NCI-H1694 treated with DMSO at 0.1 percent for 48 hours (cell line): ENCODE results near the gene IFNAR1.
"Not testable (repeated sequence)": the region's sequence is repeated elsewhere in the genome, so short reads cannot be mapped to it uniquely, and the experiment has no call there.

Experiments
- DNase-seq: peaks from one replicate; lab custom pipeline; 2025; lab: John Stamatoyannopoulos, UW

The IFNAR1 gene

GRCh38 chr21:33377221-33377920 lies 52.6 kb downstream of the IFNAR1 start:
- DNase-seq: no peak

DNA sequence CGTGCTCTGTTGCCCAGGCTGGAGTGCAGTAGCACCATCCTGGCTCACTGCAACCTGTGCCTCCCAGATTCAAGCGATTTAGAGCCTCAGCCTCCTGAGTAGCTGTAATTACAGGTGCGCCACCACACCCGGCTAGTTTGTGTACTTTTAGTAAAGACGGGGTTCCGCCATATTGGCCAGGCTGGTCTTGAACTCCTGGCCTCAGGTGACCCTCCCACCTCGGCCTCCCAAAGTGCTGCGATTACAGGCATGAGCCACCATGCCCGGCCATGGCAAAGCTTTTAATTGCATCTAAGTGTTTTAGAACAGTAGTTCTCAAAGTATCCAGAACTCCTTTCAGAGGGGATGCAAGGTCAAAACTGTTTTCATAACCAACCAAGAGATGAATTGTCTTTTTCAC lies 53.3 kb downstream of the IFNAR1 start:
- DNase-seq: no peak

- not testable (repeated sequence) for DNase-seq
Observed at GRCh38 chr21:33379934-33380333, 55.2 kb downstream of the IFNAR1 start.

GRCh38 chr21:33380483-33380998 lies 55.8 kb downstream of the IFNAR1 start:
- no peak for DNase-seq

GRCh38 chr21:33381381-33381780 lies 56.6 kb downstream of the IFNAR1 start:
- DNase-seq: not testable (repeated sequence)

DNA sequence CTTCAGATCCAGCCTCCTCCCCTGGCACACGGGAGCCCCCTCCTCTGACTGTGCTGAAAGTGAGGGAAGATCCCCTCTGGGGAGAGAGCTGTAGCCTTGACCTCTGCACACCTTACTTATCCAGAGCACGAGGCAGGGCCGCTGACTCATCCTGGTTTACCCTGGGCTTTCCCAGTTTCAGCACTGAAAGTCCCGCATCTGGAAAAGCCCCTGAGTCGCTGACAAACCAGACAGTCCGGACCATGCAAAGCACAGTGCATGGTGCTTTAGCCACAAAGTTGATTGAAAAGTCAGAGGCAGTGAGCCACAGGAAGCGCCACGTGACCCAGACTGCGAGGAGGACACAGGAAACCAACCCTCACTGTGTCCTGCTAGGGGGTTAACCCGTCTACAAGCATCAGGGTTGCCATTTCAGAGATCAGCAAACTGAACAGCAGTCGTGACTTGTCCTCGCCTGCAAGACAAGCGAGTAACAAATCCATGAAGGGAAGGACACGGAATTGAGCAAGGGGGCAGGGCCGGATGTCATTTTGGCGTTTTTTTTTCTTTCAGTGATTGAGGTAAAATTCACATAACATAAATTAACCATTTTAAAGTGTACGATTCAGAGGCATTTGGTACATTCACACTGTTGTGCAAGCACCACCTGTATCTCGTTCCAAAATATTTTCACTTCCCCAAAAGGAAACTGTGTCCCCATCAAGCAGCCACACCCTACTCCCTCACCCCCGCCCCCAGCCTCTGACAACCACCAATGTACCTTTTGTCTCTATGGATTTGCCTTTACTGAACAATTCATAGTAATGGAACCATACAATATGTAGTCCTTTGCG lies 58.5 kb downstream of the IFNAR1 start:
- DNase-seq: no peak

GRCh38 chr21:33384841-33385331 lies 60.1 kb downstream of the IFNAR1 start:
- no peak for DNase-seq

DNA sequence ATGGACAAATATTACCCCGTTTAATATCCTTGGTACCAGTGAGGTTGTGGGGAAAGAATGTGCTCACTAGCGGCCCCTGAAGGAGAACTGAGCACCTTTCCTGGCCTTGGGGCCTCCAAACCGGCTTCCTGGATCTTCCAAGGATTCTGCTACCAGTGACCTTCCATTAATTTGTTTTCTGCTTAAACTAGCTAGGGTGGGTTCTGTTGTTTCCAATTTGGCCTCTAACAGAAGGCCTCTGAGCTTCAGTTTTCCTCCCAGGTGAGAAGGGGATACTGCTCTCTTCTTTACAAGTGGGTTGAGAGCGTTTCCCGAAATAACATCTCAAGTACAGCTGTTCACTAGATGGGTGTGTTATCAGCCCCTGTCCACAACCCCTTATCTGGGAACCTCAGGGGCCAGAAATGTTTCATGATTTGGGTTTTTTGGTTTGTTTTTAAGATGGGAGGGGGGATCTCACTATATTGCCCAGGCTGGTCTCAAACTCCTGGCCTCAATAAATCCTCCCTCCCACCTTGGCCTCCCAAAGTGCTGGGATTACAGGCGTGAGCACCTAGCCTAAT lies 61.5 kb downstream of the IFNAR1 start:
- no peak for DNase-seq

DNA sequence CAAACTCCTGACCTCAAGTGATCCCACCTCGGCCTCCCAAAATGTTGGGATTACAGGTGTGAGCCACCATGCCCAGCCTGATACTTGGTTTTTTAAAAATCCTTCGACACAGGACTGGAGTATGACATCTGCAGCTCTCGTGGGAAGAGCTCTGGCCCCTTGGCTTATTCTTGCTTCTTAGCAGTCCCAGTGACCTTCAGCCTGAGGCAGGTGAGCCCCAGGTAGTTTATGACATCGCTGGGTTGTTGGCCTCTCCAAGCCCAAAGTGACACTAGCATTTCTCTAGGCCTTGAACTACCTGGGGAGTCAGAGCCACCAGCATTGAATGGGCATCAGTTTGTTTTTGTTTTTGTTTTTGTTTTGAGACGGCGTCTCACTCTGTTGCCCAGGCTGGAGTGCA lies 62.5 kb downstream of the IFNAR1 start:
- no peak for DNase-seq

DNA sequence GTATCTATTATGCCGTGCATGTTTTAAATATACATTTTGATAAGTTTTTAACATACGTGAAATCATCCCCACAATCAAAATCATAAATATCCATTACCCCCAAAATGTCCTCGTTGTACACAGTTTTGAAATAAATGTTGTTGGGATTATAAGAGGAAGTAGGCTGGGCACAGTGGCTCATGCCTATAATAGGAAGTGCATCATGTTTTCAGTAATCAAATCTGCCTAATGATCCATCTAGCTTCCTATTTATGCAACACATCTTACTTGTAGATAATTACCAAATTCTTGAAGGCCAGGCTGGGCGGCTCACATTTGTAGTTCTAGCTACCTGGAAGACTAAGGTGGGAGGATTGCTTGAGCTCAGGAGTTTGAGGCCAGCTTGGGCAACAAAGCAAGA lies 63.4 kb downstream of the IFNAR1 start:
- DNase-seq: no peak

GRCh38 chr21:33390479-33390878 lies 65.7 kb downstream of the IFNAR1 start:
- DNase-seq: no peak

DNA sequence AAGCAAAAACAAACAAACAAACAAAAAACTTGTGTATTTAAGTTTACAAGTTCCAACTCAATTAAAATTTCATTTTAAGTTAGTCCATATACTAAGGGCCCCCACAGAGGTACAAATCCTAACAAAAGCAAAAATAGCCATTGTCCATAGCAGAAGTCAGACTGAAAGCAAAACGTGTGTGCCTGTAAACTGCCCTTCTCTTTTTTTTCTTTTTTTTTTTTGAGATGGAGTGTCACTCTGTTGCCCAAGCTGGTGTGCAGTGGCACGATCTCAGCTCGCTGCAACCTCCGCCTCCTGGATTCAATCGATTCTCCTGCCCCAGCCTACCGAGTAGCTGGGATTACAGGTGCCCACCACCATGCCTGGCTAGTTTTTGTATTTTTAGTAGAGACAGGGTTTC lies 66.9 kb downstream of the IFNAR1 start:
- no peak for DNase-seq

- DNase-seq: no peak
Observed at GRCh38 chr21:33392284-33392985, 67.7 kb downstream of the IFNAR1 start.

GRCh38 chr21:33393348-33393747 lies 68.6 kb downstream of the IFNAR1 start:
- DNase-seq: no peak

DNA sequence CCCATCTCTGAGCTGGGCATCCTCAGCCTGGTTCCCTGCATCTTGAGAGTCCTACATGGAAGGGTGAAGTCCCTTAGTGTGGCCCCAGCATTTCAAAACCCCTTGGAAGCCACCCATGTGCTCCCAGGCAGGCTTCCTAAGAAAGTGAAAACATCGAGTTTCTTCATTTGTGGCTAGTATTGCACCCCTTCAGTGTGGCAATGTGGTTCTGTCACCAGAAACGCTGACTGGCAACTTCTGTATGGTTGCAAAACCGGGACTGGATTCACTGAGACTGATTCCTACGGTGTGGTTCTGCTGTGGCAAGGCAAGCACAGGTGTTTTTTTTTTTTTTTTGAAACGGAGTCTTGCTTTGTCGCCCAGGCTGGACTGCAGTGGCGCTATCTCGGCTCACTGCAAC lies 69.5 kb downstream of the IFNAR1 start:
- DNase-seq: no peak

DNA sequence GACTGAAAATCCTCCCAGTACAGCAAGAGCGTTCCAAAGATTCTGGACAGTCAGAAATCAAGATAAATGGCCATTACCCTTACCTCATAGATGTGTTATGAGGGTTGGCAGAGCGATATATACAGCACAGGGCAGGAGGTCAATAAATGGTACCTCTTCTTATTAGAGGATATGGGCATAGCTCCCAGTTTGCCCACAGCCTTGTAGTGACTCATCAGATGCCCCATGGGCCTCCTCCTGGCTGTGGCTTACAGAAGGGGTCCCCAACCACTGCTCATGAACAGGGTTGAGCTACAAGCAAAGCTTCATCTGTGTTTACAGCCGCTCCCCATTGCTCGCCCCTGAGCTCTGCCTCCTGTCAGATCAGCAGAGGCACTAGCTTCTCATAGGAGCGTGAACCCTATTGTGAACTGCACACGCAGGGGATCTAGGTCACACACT lies 71.1 kb downstream of the IFNAR1 start:
- no peak for DNase-seq

DNA sequence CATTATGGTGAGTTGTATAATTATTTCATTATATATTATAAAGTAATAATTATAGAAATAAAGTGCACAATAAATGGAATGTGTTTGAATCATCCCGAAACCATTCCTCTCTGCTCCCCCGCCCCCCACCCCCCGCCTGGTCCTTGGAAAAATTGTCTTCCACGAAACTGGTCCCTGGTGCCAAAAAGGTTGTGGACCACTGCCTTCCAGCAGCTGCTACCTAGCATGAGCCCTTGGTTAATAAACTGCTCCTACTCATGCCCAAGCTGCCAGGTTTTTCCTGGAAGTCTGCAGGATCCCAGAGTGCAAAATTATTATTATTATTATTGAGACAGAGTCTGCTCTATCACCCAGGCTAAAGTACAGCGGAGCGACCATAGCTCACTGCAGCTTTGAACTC lies 71.7 kb downstream of the IFNAR1 start:
- DNase-seq: no peak

GRCh38 chr21:33396951-33397350 lies 72.2 kb downstream of the IFNAR1 start:
- no peak for DNase-seq

GRCh38 chr21:33397717-33398116 lies 72.9 kb downstream of the IFNAR1 start:
- no peak for DNase-seq

- DNase-seq: no peak
Observed at GRCh38 chr21:33398361-33398760, 73.6 kb downstream of the IFNAR1 start.

GRCh38 chr21:33401630-33401992 lies 76.8 kb downstream of the IFNAR1 start:
- DNase-seq: no peak
